Lung (tissue), 12 donors: ENCODE measurements around the gene KIF22. TPM values are rescaled to one million over a fixed set of nuclear protein-coding genes. Genes with fewer than 3 reads are reported as not detected.
A peak's percentile ranks its signal among the peaks of the same experiment; 100 is the strongest.

Experiments used
- ATAC-seq: fragments of 200-7000 bp; cut with Tn5 transposase; one replicate; pipeline ENCODE4 v1.9.1; 2020; ENCODE audit warnings: moderate number of reproducible peaks; ENCODE audit not compliant: insufficient read depth, low FRiP score
- DNase-seq, 3 donors: peaks; one replicate each; pipeline ENCODE4 v3.0.0-alpha.2; 2013 to 2017
- H3K27ac ChIP-seq, 2 donors: one replicate each; pipeline ENCODE4 v1.5.1; 2013; ENCODE audit warnings: mild to moderate bottlenecking in 2 of 2, moderate library complexity in 2 of 2, control low read depth in 1 of 2, inconsistent platforms in 1 of 2, low read depth in 1 of 2, low read length in 1 of 2
- H3K27me3 ChIP-seq, 3 donors: one replicate each; pipeline ENCODE4 v1.5.1; 2013; ENCODE audit warnings: low read length in 2 of 3; ENCODE audit not compliant: control insufficient read depth in 3 of 3, insufficient read depth in 3 of 3
- H3K36me3 ChIP-seq, 4 donors: one replicate each; pipeline ENCODE4 v1.5.1; 2013; ENCODE audit warnings: low read length in 4 of 4, mild to moderate bottlenecking in 1 of 4, moderate library complexity in 1 of 4; ENCODE audit not compliant: control insufficient read depth in 4 of 4, insufficient read depth in 4 of 4
- H3K4me1 ChIP-seq, 5 donors: one replicate each; pipeline ENCODE4 v1.5.1; 2013; ENCODE audit warnings: low read length in 5 of 5, mild to moderate bottlenecking in 2 of 5, moderate library complexity in 1 of 5; ENCODE audit not compliant: control insufficient read depth in 5 of 5, insufficient read depth in 5 of 5
- H3K4me3 ChIP-seq: one replicate; pipeline ENCODE4 v1.5.1; 2013; ENCODE audit warnings: mild to moderate bottlenecking, control low read depth, moderate library complexity
- H3K9ac ChIP-seq, 2 donors: one replicate each; pipeline ENCODE4 v1.5.1; 2013; ENCODE audit warnings: low read length in 2 of 2, control low read depth in 1 of 2; ENCODE audit not compliant: insufficient read depth in 1 of 2
- H3K9me3 ChIP-seq, 4 donors: one replicate each; pipeline ENCODE4 v1.5.1; 2013; ENCODE audit warnings: low read length in 3 of 4, mild to moderate bottlenecking in 1 of 4, moderate library complexity in 1 of 4; ENCODE audit not compliant: control insufficient read depth in 4 of 4, insufficient read depth in 3 of 4
- CTCF ChIP-seq: IDR thresholded peaks from 2 replicates; pipeline ENCODE4 v1.5.1; 2012; ENCODE audit warnings: mild to moderate bottlenecking; ENCODE audit errors: control extremely low read depth, extremely low read depth
- WGBS, 2 donors: extraction: QIAGEN DNeasy Blood & Tissue Kit; methylation state at CpG; one replicate each; pipeline ENCODE4 v1.1.7; 2013; 5-methylcytosine and 5-hydroxymethylcytosine counted together
- polyA plus RNA-seq, 2 donors: library from polyadenylated mRNA; stranded (reverse); fragments of 200-250 nt; gene quantifications; one replicate each; pipeline ENCODE4 v1.2.1, GENCODE V29; 2013
- total RNA-seq, 2 donors: library from RNA; depleted of rRNA in 1 of 2; stranded (reverse); fragments of >200 nt in 1 of 2; gene quantifications; one replicate each; pipeline ENCODE4 v1.2.1, GENCODE V29; 2014 to 2021
- donor health status: control.
- donor health status: control.
- donor health status: Bipolar disorder and iron deficiency.
- donor health status: healthy.
- donor health status: DM: yes; HTN: yes; CAD: no.

Gene KIF22
- total and polyA plus RNA-seq, 4 donors = 22.1 to 84.9 (median 25.9) TPM

GRCh38 chr16:29815793-29816693 lies 25.5 kb downstream of the KIF22 start, which contains the start of gene PAGR1:
Gene PAGR1, plus strand, starts transcription at chr16:29816152. Its CDS starts 374 bp downstream, at chr16:29816526.
- Histone ChIP-seq H3K27ac (peak within 1 kb of the TSS; percentile 95 to 96), H3K9ac (peak within 1 kb of the TSS in 1 of 2 donors; percentile 84), H3K4me1 (peaks cover 0 to 63% (median 17%) of the 10 kb centered on the region in 5 donors), H3K4me3 (peak within 1 kb of the TSS; percentile 70), H3K9me3 (no peaks in the 10 kb centered on the region), H3K27me3 (no peaks in the 10 kb centered on the region), H3K36me3 (peaks cover 0 to 16% (median 9%) of the 10 kb centered on the region in 4 donors)
- DNase-seq = peak; percentile 99 to 100 (median 99)
- WGBS, 2 donors = 0% methylated on average over 65 to 70 of the region's 70 CpGs
- ATAC-seq = peak; percentile 70
- TF ChIP-seq CTCF = peak; percentile 52

- H3K9me3 ChIP-seq = no peaks in the 10 kb centered on the region
- TF ChIP-seq CTCF = no peak
- peak overlapping the region; percentile 70 for H3K4me3 ChIP-seq
- no peak for ATAC-seq
- H3K9ac ChIP-seq = peak overlapping the region in 1 of 2 donors; percentile 58
- peaks cover 0 to 66% (median 17%) of the 10 kb centered on the region in 5 donors for H3K4me1 ChIP-seq
- DNase-seq = peak; percentile 65 to 70 (median 67)
- WGBS, 2 donors = 1 to 2% methylated on average over 35 to 37 of the region's 37 CpGs
- no peaks in the 10 kb centered on the region for H3K27me3 ChIP-seq
- peaks cover 0 to 16% (median 9%) of the 10 kb centered on the region in 4 donors for H3K36me3 ChIP-seq
- peak overlapping the region; percentile 95 to 96 for H3K27ac ChIP-seq
Observed at GRCh38 chr16:29816694-29817441, 26.3 kb downstream of the KIF22 start.

GRCh38 chr16:29818082-29818481 lies 27.5 kb downstream of the KIF22 start:
- Histone ChIP-seq H3K27ac (no peak overlapping the region), H3K4me1 (peaks cover 0 to 56% (median 16%) of the 10 kb centered on the region in 5 donors), H3K27me3 (no peaks in the 10 kb centered on the region), H3K4me3 (no peak overlapping the region), H3K36me3 (peaks cover 0 to 16% (median 9%) of the 10 kb centered on the region in 4 donors), H3K9me3 (no peaks in the 10 kb centered on the region), H3K9ac (no peak overlapping the region)
- no peak for ATAC-seq
- TF ChIP-seq CTCF = no peak
- no peak for DNase-seq
- WGBS, 2 donors = 77 to 92% methylated on average over 4 of the region's 4 CpGs
